ACC112 (cell line): ENCODE results near the gene PARD3B.

Experiments used
- H2AFZ ChIP-seq: fragments of 200-600 bp; sonication (generic); one replicate; pipeline ENCODE4 v1.6.0; 2017; ENCODE audit warnings: antibody characterized with exemption, low read length; ENCODE audit not compliant: unreplicated experiment
- H3K27ac ChIP-seq: fragments of 200-600 bp; sonication (generic); 2 replicates; pipeline ENCODE4 v1.5.1; 2014; ENCODE audit warnings: low read depth, mild to moderate bottlenecking, antibody characterized with exemption, low read length, moderate library complexity
- H3K27me3 ChIP-seq: fragments of 200-600 bp; sonication (generic); 2 replicates; pipeline ENCODE4 v1.6.1; 2014; ENCODE audit warnings: mild to moderate bottlenecking, antibody characterized with exemption, low read length, moderate library complexity, mixed read lengths; ENCODE audit not compliant: insufficient read depth
- H3K36me3 ChIP-seq: fragments of 200-600 bp; sonication (generic); 2 replicates; pipeline ENCODE4 v1.6.1; 2016; ENCODE audit warnings: mild to moderate bottlenecking, antibody characterized with exemption, low read length, moderate library complexity, mixed read lengths; ENCODE audit not compliant: insufficient read depth
- H3K4me1 ChIP-seq: fragments of 200-600 bp; sonication (generic); one replicate; pipeline ENCODE4 v1.6.1; 2016; ENCODE audit warnings: low read length, mixed read lengths; ENCODE audit not compliant: insufficient read depth, unreplicated experiment, control insufficient read depth
- H3K4me3 ChIP-seq: fragments of 200-600 bp; sonication (generic); 2 replicates; pipeline ENCODE4 v1.5.1; 2014; ENCODE audit warnings: mild to moderate bottlenecking, low read depth, low read length
- H3K79me2 ChIP-seq: fragments of 200-600 bp; sonication (generic); one replicate; pipeline ENCODE4 v1.6.0; 2016; ENCODE audit warnings: low read length; ENCODE audit not compliant: control insufficient read depth, unreplicated experiment, insufficient read depth

The PARD3B gene

GRCh38 chr2:205660521-205661124, 1115.3 kb downstream of the PARD3B start:
- peaks cover 32% of the 10 kb centered on the region for H3K4me1 ChIP-seq
- peak overlapping the region; percentile 32; the same call in 1 of the 2 replicates for H3K27ac ChIP-seq
- peak overlapping the region; percentile 32; the same call in 1 of the 2 replicates for H3K4me3 ChIP-seq
- no peaks in the 10 kb centered on the region for H3K79me2 ChIP-seq
- H2AFZ ChIP-seq = peak overlapping the region; percentile 57
- H3K36me3 ChIP-seq = no peaks in the 10 kb centered on the region
- H3K27me3 ChIP-seq = no peaks in the 10 kb centered on the region

GRCh38 chr2:205661281-205661680, 1116.0 kb downstream of the PARD3B start:
- Histone ChIP-seq H3K79me2 (no peaks in the 10 kb centered on the region), H3K27ac (no peak overlapping the region), H2AFZ (no peak overlapping the region), H3K36me3 (no peaks in the 10 kb centered on the region), H3K27me3 (no peaks in the 10 kb centered on the region), H3K4me3 (no peak overlapping the region), H3K4me1 (peaks cover 32% of the 10 kb centered on the region)

DNA sequence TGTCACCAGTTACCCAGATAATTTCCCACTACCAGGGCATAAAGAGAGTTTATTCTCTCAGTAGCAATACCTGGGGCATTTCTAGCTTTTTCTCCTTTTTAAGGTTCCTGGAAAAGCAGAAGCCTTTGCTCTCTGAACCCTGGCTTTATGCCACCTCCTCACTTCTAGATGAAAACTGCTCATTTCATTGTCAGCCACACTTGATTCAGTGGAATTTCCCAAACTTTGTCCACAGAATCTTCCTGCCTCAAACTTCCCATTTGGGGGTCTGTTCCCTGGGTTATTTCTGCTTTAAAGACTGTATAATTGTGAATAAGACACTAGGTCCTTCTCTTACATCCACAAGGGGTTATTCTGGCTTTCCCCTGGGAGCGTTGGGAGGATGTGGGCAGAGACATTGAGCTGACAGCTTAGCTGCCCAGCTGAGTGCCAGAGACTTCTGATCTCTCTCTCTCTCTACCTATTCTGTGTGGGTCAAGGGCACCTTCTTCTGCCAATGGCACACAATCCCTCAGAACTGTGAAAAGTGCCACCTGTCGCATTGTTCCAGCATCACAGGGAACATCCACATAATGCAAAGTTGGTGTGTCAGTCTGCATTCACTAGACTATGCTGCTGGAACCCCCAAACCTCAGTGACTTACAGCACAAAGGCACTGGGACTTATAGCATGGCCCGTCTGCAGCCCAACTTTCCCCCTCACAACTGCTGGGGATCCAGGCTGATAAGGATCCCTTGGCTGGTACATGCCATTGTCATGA, 1117.1 kb downstream of the PARD3B start:
- Histone ChIP-seq H3K4me1 (peaks cover 26% of the 10 kb centered on the region), H3K27ac (no peak overlapping the region), H2AFZ (no peak overlapping the region), H3K79me2 (no peaks in the 10 kb centered on the region), H3K36me3 (no peaks in the 10 kb centered on the region), H3K27me3 (no peaks in the 10 kb centered on the region), H3K4me3 (no peak overlapping the region)

DNA sequence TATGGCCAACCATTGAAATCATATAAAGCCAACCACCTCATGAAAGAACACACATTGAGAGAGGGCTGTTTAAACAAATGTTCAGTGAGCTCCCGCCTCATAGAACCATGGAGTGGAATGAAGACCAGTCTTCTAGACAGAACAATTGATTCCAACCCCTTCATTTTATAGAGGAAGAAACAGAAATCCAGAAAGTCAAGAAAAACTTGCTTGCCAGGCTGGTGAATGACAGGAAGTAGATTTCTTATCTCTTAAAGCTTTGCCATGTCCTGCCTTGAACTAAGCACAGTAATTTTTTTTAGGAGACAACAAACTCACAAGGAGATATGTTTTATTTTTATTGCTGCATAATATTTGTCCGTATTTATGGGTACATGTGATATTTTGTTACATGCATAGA, 1120.5 kb downstream of the PARD3B start:
- H3K4me1 ChIP-seq = peaks cover 5% of the 10 kb centered on the region
- H2AFZ ChIP-seq = no peak overlapping the region
- no peak overlapping the region for H3K27ac ChIP-seq
- no peaks in the 10 kb centered on the region for H3K79me2 ChIP-seq
- no peaks in the 10 kb centered on the region for H3K27me3 ChIP-seq
- no peak overlapping the region for H3K4me3 ChIP-seq
- no peaks in the 10 kb centered on the region for H3K36me3 ChIP-seq
